ENCODE results near the gene SMURF2.

DNA sequence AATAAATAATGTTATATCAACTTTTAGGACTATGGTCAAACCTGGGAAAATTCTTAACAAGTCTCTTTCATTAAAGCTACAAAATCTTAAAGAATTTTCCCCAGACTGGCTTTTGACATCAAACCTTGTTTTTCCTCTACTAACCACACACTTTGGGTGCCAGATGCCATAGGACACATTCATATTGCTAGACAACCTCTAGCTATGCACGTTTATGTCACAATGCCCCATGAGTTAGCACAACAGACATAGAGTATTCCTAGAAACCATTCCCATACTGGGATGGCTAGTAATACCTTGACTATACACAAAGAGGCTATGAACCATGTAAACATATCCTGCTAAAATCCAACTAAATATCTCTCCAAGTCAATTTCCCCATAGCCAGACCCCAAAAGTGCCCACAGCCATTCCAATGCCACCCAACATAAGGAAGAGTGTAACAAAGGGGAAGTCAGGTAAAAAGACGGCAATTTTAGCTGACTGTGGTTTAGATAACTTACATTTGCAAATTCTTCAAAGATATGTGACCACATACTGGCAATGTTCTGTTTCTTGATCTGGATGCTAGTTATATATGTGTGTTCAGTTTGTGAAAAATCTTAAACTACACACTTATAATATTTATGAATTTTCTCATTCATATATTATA, 23.4 kb downstream of the SMURF2 start:
- TF ChIP-seq RAD21 (IDR thresholded peaks at IDR 0.05; ENCODE audit: low read depth) (no peak), TAF1 (IDR thresholded peaks at IDR 0.05; ENCODE audit: low read depth) (no peak), ZBTB7A (IDR thresholded peaks at IDR 0.05; ENCODE audit: low read depth) (no peak), EP300 (IDR thresholded peaks at IDR 0.05; ENCODE audit: borderline replicate concordance) (no peak), EGR1 (IDR thresholded peaks at IDR 0.05) (no peak), NFIC (IDR thresholded peaks at IDR 0.05) (no peak), TCF12 (IDR thresholded peaks at IDR 0.05; ENCODE audit: low read depth) (no peak), FOXM1 (IDR thresholded peaks at IDR 0.05; ENCODE audit: borderline replicate concordance, low read depth) (no peak), YY1 (IDR thresholded peaks at IDR 0.05; ENCODE audit: low read depth) (no peak)
- TF ChIP-seq, protein P1, sequence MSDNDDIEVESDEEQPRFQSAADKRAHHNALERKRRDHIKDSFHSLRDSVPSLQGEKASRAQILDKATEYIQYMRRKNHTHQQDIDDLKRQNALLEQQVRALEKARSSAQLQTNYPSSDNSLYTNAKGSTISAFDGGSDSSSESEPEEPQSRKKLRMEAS (IDR thresholded peaks at IDR 0.05), result no peak
